Hepatocyte (in vitro differentiated cells): Measurements from ENCODE around the gene CDH5.

Source experiments
- CTCF ChIP-seq: fragments of 200-600 bp; sonication (generic); IDR thresholded peaks from 2 replicates; pipeline ENCODE4 v1.5.1; 2016; ENCODE audit warnings: antibody characterized with exemption, mild to moderate bottlenecking; ENCODE audit not compliant: poor library complexity
- EZH2 ChIP-seq: fragments of 200-600 bp; sonication (generic); IDR thresholded peaks from 2 replicates; pipeline ENCODE4 v1.6.1; 2016; ENCODE audit warnings: antibody characterized with exemption, mild to moderate bottlenecking, borderline replicate concordance

GRCh38 chr16:66422366-66422765, 55.9 kb downstream of the CDH5 start:
- TF ChIP-seq CTCF: no peak
- TF ChIP-seq EZH2: no peak
